Thoracic aorta (tissue), 2 donors: ENCODE data around the gene HEPH. TPM values are rescaled to one million over a fixed set of nuclear protein-coding genes. Genes with fewer than 3 reads are reported as not detected.

Source experiments
- ATAC-seq: fragments of 150-250 bp; one replicate; pipeline ENCODE4 v1.8.0; 2017; ENCODE audit warnings: low read depth; ENCODE audit not compliant: insufficient number of reproducible peaks, low FRiP score
- DNase-seq: peaks from one replicate; pipeline ENCODE4 v3.0.0-alpha.2; 2020; ENCODE audit warnings: low spot score
- H3K27ac ChIP-seq, 2 donors: fragments of 200-600 bp; sonication (generic); 1 replicate in 1 of 2; 2 replicates in 1 of 2; pipeline ENCODE4 v1.5.1; 2016; ENCODE audit warnings: mild to moderate bottlenecking in 2 of 2, moderate library complexity in 2 of 2
- H3K27me3 ChIP-seq: fragments of 200-600 bp; sonication (generic); replicated peaks from 2 replicates; pipeline ENCODE4 v1.6.0; 2016; ENCODE audit warnings: mild to moderate bottlenecking; ENCODE audit not compliant: insufficient read depth
- H3K36me3 ChIP-seq: fragments of 200-600 bp; sonication (generic); one replicate; pipeline ENCODE4 v1.5.1; 2016
- H3K4me1 ChIP-seq, 2 donors: fragments of 200-600 bp; sonication (generic); 1 replicate in 1 of 2; 2 replicates in 1 of 2; pipeline versions ENCODE4 v1.5.1 to v1.6.0; 2016; ENCODE audit warnings: low read depth in 2 of 2, mild to moderate bottlenecking in 1 of 2; ENCODE audit not compliant: control insufficient read depth in 1 of 2
- H3K4me3 ChIP-seq: fragments of 200-600 bp; sonication (generic); 2 replicates; pipeline ENCODE4 v1.5.1; 2016; ENCODE audit warnings: mild to moderate bottlenecking
- H3K9me3 ChIP-seq: fragments of 200-600 bp; sonication (generic); 2 replicates; pipeline ENCODE4 v1.5.1; 2016
- total RNA-seq, 2 donors: library from RNA; depleted of rRNA; stranded (reverse); fragments of >200 nt; gene quantifications; one replicate each; pipeline versions ENCODE4 v1.1.0 to v1.2.3, GENCODE V29; 2016
- TF ChIP-seq, protein P1 (sequence below): fragments of 200-600 bp; sonication (generic); IDR thresholded peaks from one replicate; pipeline ENCODE4 v1.5.1; 2019; ENCODE audit warnings: antibody characterized with exemption

HEPH gene
- total RNA-seq, 2 donors from 2014 or later, result 95.7 to 109 TPM

GRCh38 chrX:66191563-66191962 is 27.5 kb downstream of the HEPH start:
- ATAC-seq (no peak), DNase-seq (no peak)
- no peak overlapping the region for H3K27ac ChIP-seq
- TF ChIP-seq, protein P1, sequence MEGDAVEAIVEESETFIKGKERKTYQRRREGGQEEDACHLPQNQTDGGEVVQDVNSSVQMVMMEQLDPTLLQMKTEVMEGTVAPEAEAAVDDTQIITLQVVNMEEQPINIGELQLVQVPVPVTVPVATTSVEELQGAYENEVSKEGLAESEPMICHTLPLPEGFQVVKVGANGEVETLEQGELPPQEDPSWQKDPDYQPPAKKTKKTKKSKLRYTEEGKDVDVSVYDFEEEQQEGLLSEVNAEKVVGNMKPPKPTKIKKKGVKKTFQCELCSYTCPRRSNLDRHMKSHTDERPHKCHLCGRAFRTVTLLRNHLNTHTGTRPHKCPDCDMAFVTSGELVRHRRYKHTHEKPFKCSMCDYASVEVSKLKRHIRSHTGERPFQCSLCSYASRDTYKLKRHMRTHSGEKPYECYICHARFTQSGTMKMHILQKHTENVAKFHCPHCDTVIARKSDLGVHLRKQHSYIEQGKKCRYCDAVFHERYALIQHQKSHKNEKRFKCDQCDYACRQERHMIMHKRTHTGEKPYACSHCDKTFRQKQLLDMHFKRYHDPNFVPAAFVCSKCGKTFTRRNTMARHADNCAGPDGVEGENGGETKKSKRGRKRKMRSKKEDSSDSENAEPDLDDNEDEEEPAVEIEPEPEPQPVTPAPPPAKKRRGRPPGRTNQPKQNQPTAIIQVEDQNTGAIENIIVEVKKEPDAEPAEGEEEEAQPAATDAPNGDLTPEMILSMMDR, result no peak
- no peaks in the 10 kb centered on the region for H3K27me3 ChIP-seq
- no peaks in the 10 kb centered on the region for H3K4me1 ChIP-seq
- H3K4me3 ChIP-seq, result no peak overlapping the region
- no peaks in the 10 kb centered on the region for H3K9me3 ChIP-seq
- H3K36me3 ChIP-seq, result peaks cover 7% of the 10 kb centered on the region

DNA sequence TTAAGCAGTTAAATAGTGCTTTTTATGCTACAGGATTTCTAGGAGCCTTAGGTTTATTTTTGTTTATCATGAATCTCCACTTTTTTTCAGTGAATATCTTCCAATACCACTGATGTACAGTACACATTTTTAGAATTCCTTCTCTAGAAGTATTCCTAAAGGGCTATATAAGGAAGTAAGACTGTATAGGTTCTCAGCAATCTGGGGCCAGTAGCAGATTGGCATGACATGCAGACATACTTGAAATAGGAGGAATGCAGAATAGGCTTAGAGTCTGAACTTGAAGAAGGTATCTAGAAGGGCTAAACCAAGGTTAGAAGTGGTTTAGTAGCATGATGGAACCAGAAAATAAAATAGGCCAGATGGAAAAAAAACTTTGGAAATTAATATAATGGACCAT is 29.8 kb downstream of the HEPH start:
- Histone ChIP-seq H3K36me3 (peaks cover 2% of the 10 kb centered on the region), H3K27ac (no peak overlapping the region), H3K27me3 (no peaks in the 10 kb centered on the region), H3K4me3 (no peak overlapping the region), H3K4me1 (no peaks in the 10 kb centered on the region), H3K9me3 (no peaks in the 10 kb centered on the region)
- DNase-seq (no peak), ATAC-seq (no peak)
- TF ChIP-seq, protein P1, result no peak

DNA sequence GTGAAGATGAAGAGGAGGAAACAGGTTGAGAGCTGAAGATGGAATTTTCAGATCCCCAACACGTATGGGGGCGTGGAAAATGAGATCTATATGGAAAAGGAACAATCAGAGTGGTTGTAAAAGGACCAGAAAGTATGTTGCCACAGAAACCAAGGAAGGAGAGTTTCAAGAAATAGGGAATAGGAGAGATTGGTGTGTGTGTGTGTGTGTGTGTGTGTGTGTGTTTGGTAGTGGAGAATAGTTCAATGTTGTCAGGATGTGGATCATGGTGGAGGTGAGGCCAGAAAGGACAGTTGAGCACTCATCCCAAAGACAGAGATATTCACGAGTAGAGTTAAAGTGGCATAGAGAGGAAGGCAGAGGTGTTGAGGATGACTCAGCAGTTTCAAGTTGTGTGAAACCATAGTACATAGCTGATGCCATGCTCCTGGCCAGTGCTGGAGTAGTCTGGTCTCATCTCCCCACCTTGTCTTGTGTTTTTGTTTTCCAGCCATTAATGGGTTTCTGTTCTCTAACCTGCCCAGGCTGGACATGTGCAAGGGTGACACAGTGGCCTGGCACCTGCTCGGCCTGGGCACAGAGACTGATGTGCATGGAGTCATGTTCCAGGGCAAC is 36.1 kb downstream of the HEPH start:
- Histone ChIP-seq H3K27ac (no peak overlapping the region), H3K4me1 (no peaks in the 10 kb centered on the region), H3K4me3 (no peak overlapping the region), H3K9me3 (no peaks in the 10 kb centered on the region), H3K27me3 (no peaks in the 10 kb centered on the region), H3K36me3 (no peaks in the 10 kb centered on the region)
- TF ChIP-seq, protein P1, result no peak
- DNase-seq (no peak), ATAC-seq (no peak)

DNA sequence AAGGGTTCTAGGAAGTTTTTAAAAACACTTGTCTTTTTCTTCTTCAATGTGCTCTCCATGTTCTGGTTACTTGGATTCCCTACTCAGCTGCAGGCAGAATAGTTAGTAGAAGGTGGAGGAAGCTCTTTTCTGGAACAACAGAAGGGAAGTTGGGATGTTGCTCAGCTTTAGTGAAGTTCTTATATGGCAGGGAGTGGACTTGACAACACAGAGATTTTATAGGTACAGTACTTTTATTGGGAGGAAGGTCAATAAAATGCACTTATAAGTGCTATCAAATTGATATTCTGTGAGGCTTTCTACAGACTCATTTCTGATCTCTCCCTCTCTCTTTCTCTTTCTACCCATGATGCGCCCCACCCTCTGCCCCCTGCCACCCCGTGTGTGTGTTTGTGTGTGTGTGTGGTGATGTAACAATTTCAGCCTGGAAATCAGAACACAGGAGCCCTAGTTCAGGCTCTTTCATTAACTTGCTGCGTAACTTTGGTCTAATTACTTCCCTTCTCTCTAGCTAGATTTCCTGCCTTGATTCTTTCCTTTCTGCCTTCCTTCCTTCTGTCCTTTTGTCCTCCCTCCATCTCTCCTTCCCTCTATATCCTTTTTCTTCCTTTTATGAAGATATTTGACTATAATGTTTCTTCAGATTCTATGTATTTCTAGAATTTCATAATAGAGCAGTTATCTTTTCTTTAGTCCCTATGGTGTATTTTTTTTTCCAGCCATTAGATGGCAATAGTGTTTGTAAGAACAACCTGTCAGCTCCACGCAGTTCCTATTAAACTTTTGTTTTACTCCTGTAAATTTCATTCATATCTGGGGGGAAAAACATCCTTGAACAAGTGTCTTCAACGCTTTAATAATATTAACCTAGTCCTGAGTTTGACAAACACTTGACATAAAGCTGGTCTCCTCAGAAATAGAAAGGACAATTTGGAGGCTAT is 37.1 kb downstream of the HEPH start:
- H3K27ac ChIP-seq, result no peak overlapping the region
- TF ChIP-seq, protein P1, result no peak
- no peak for ATAC-seq

GRCh38 chrX:66203114-66203513 is 39.1 kb downstream of the HEPH start:
- Histone ChIP-seq H3K27me3 (no peaks in the 10 kb centered on the region), H3K4me1 (no peaks in the 10 kb centered on the region), H3K36me3 (no peaks in the 10 kb centered on the region), H3K9me3 (no peaks in the 10 kb centered on the region), H3K4me3 (no peak overlapping the region), H3K27ac (no peak overlapping the region)
- TF ChIP-seq, protein P1, result no peak
- no peak for ATAC-seq
- DNase-seq, result no peak

More for the DNA sequence above, 37.1 kb downstream of the HEPH start:
- H3K4me1 ChIP-seq, result no peaks in the 10 kb centered on the region
- no peaks in the 10 kb centered on the region for H3K9me3 ChIP-seq
- H3K36me3 ChIP-seq, result no peaks in the 10 kb centered on the region
- no peak overlapping the region for H3K4me3 ChIP-seq
- H3K27me3 ChIP-seq, result no peaks in the 10 kb centered on the region
- no peak for DNase-seq
